Pancreas (tissue), 10 donors: ENCODE data around the gene XG. TPM values are rescaled to one million over a fixed set of nuclear protein-coding genes. Genes with fewer than 3 reads are reported as not detected.

Source experiments
- ATAC-seq, 4 donors: fragments of 200-7000 bp; cut with Tn5 transposase; one replicate each; pipeline versions ENCODE4 v1.8.0 to v1.9.1; 2020; ENCODE audit warnings: mild to moderate bottlenecking in 4 of 4, moderate library complexity in 4 of 4
- DNase-seq, 6 donors: peaks; one replicate each; pipeline ENCODE4 v3.0.0-alpha.2; 2020
- FAIRE-seq: peaks from 2 replicates; lab custom pipeline; 2012; peaks lifted over from hg19 to GRCh38; lab: Jason Lieb, UNC
- H3K27ac ChIP-seq, 4 donors: fragments of 200-600 bp; sonication (generic); 1 replicate in 3 of 4; 2 replicates in 1 of 4; pipeline versions ENCODE4 v1.5.0 to v1.8.0; 2020
- H3K27me3 ChIP-seq, 4 donors: fragments of 200-600 bp; one replicate each; pipeline ENCODE4 v1.8.0; 2021
- H3K36me3 ChIP-seq, 3 donors: fragments of 200-600 bp; sonication (generic) in 1 of 3; one replicate each; pipeline versions ENCODE4 v1.5.0 to v1.8.0; 2020 to 2021
- H3K4me1 ChIP-seq, 3 donors: fragments of 200-600 bp; one replicate each; pipeline ENCODE4 v1.8.0; 2021
- H3K4me3 ChIP-seq, 4 donors: fragments of 200-600 bp; sonication (generic) in 2 of 4; one replicate each; pipeline versions ENCODE4 v1.5.0 to v1.8.0; 2020 to 2021
- H3K9me3 ChIP-seq, 4 donors: fragments of 200-600 bp; one replicate each; pipeline ENCODE4 v1.8.0; 2021
- WGBS, 2 donors: extraction: QIAGEN DNeasy Blood & Tissue Kit; methylation state at CpG; one replicate each; pipeline ENCODE4 v1.1.7; 2013; 5-methylcytosine and 5-hydroxymethylcytosine counted together
- intact Hi-C, 3 donors: fragments of 100-400 bp; cut with DNase I; formaldehyde crosslinking; loops; one replicate each; pipeline versions ENCODE4 v1.11.1 to v1.14.2; 2022
- polyA plus RNA-seq, 2 donors: library from polyadenylated mRNA; stranded (reverse); fragments of 200-250 nt; gene quantifications; one replicate each; pipeline ENCODE4 v1.2.3, GENCODE V29; 2013
- total RNA-seq, 6 donors: library from RNA; stranded (reverse); fragmentation: NEBNext Ultra II Directional in 4 of 6; extraction: Animal tissue kit (Norgen Biotek cat#: 25700) in 4 of 6; gene quantifications; one replicate each; pipeline versions ENCODE4 v1.2.1 to v1.2.4, GENCODE V29; 2021 to 2023
- TF ChIP-seq, protein P1 (sequence below), 4 donors: fragments of 200-600 bp; sonication (generic) in 3 of 4; IDR thresholded peaks; one replicate each; pipeline versions ENCODE4 v1.5.0 to v1.8.0; 2021; ENCODE audit warnings: antibody characterized with exemption in 4 of 4
- donor health status: healthy with polysubstance abuse.
- donor health status: DM: no; HTN: no; CAD: no; lungs with moderate emphysema.
- donor health status: DM: no; HTN: no; CAD: no.
- donor health status: control.
- donor health status: control.
- donor health status: Bipolar disorder and iron deficiency.
- donor health status: DM: yes; HTN: yes; CAD: no.
- donor health status: DM: no; HTN: no; CAD: no.
- donor health status: DM: no; HTN: no; CAD: no.
- donor health status: DM: yes; HTN: yes; CAD: no.

Gene XG
- total and polyA plus RNA-seq, 8 donors: 0.11 to 0.38 (median 0.22) TPM; not detected in 4

DNA sequence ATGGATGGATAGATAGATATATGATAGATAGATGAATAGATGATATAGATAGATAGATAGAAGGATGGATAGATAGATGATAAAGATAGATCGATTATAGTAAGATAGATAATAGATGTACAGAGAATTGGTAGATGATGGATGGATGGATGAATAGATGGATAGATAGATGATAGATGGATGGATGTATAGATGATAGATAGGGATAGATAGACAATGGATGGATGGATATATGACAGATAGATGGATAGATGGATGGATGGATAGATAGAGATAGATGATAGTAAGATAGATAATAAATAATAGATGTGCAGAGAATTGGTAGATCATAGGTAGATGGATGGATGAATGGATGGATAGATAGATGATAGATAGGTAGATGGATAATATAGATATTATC, 89.1 kb downstream of the XG start:
- WGBS, 2 donors: 78 to 90% methylated on average over 1 of the region's 1 CpG
- Histone ChIP-seq H3K4me1 (no peaks in the 10 kb centered on the region), H3K4me3 (no peak overlapping the region), H3K9me3 (no peaks in the 10 kb centered on the region), H3K27me3 (no peaks in the 10 kb centered on the region), H3K27ac (no peak overlapping the region), H3K36me3 (no peaks in the 10 kb centered on the region)
- intact Hi-C loops: no loop called here
- DNase-seq: no peak
- ATAC-seq: no peak
- FAIRE-seq: no peak
- TF ChIP-seq, protein P1, sequence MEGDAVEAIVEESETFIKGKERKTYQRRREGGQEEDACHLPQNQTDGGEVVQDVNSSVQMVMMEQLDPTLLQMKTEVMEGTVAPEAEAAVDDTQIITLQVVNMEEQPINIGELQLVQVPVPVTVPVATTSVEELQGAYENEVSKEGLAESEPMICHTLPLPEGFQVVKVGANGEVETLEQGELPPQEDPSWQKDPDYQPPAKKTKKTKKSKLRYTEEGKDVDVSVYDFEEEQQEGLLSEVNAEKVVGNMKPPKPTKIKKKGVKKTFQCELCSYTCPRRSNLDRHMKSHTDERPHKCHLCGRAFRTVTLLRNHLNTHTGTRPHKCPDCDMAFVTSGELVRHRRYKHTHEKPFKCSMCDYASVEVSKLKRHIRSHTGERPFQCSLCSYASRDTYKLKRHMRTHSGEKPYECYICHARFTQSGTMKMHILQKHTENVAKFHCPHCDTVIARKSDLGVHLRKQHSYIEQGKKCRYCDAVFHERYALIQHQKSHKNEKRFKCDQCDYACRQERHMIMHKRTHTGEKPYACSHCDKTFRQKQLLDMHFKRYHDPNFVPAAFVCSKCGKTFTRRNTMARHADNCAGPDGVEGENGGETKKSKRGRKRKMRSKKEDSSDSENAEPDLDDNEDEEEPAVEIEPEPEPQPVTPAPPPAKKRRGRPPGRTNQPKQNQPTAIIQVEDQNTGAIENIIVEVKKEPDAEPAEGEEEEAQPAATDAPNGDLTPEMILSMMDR (IDR thresholded peaks at IDR 0.05): no peak

DNA sequence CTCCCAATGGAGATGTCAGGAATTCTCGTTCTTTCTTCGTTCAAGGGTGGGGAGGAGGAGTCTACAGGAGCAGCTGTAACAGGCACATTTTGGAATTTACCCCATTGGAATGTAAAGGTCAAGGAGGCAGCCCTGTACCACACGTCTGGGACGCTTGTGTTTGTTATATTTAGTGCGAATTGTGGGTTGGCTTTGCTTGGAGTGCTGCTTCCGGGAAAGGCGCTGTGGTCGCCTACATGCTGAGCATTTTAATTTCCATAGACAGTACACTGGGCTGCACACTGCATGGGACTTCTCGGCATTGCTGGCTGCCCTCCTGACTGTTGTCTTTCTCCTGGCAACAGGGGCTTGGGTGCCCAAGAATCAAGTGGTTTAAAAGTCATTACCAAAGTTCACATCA, 89.7 kb downstream of the XG start:
- H3K4me3 ChIP-seq: no peak overlapping the region
- 81 to 85% methylated on average over 9 of the region's 9 CpGs for WGBS, 2 donors
- intact Hi-C loops: no loop called here
- ATAC-seq (no peak), DNase-seq (no peak), FAIRE-seq (no peak)
- H3K27me3 ChIP-seq: no peaks in the 10 kb centered on the region
- H3K9me3 ChIP-seq: no peaks in the 10 kb centered on the region
- TF ChIP-seq, protein P1 (IDR thresholded peaks at IDR 0.05): no peak
- H3K36me3 ChIP-seq: no peaks in the 10 kb centered on the region
- no peaks in the 10 kb centered on the region for H3K4me1 ChIP-seq
- no peak overlapping the region for H3K27ac ChIP-seq

- H3K36me3 ChIP-seq: no peaks in the 10 kb centered on the region
- DNase-seq: no peak
- intact Hi-C loops: no loop called here
- H3K4me3 ChIP-seq: no peak overlapping the region
- FAIRE-seq: peak; percentile 54
- ATAC-seq: no peak
- no peaks in the 10 kb centered on the region for H3K9me3 ChIP-seq
- H3K27ac ChIP-seq: no peak overlapping the region
- H3K27me3 ChIP-seq: no peaks in the 10 kb centered on the region
- H3K4me1 ChIP-seq: no peaks in the 10 kb centered on the region
- TF ChIP-seq, protein P1 (IDR thresholded peaks at IDR 0.05): no peak
Measured at GRCh38 chrX:2846992-2847391, 95.2 kb downstream of the XG start.

DNA sequence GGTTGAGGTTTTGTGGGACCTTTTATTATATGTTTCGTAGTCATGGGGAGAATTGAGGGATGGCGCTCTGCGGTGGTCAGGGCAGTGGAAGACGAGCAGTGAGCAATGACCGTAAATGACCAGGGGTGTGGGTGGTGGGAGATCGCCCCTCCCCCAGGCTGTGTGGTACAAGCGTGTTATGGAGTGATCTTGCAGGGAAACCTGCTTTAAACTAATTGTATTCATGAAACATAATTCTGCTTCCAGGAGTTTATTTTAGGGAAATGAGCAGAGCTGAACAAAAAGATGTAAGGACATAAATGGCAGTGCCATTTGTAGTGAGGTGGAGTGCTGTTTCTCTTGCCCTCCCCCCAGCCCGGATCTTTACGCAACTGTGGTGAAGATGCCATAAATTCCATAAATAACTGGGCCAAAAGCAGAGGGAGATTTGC, 97.0 kb downstream of the XG start:
- TF ChIP-seq, protein P1 (IDR thresholded peaks at IDR 0.05): no peak
- no peaks in the 10 kb centered on the region for H3K27me3 ChIP-seq
- no peaks in the 10 kb centered on the region for H3K4me1 ChIP-seq
- DNase-seq: no peak
- no peak overlapping the region for H3K4me3 ChIP-seq
- no peak for ATAC-seq
- 78 to 80% methylated on average over 9 of the region's 9 CpGs for WGBS, 2 donors
- no peaks in the 10 kb centered on the region for H3K36me3 ChIP-seq
- intact Hi-C loops: no loop called here
- no peaks in the 10 kb centered on the region for H3K9me3 ChIP-seq
- H3K27ac ChIP-seq: no peak overlapping the region
- FAIRE-seq: no peak

DNA sequence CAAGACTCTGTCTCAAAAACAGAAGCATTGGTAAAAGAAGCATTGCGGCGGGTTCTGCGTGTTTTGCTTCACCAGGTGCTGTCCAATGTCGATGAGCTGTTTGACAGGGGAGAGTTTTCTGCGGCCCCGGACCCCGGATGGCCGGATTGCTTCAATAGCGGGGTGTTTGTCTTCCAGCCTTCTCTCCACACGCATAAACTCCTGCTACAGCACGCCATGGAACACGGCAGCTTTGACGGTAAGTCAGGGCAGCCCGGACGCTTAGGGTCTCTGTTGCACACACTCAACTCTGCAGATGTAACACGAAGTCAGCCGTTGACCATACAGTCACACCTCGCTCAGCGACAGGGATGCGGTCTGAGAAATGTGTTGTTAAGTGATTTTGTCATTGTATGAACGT, 103.1 kb downstream of the XG start:
- FAIRE-seq (no peak), ATAC-seq (no peak), DNase-seq (no peak)
- intact Hi-C loops: no loop called here
- no peaks in the 10 kb centered on the region for H3K27me3 ChIP-seq
- H3K36me3 ChIP-seq: no peaks in the 10 kb centered on the region
- H3K27ac ChIP-seq: no peak overlapping the region
- WGBS, 2 donors: 95 to 97% methylated on average over 21 of the region's 21 CpGs
- no peaks in the 10 kb centered on the region for H3K9me3 ChIP-seq
- H3K4me1 ChIP-seq: no peaks in the 10 kb centered on the region
- TF ChIP-seq, protein P1 (IDR thresholded peaks at IDR 0.05): no peak
- no peak overlapping the region for H3K4me3 ChIP-seq
